Neural cell (in vitro differentiated cells): Measurements from ENCODE around the gene FLT1. TPM values are rescaled to one million over a fixed set of nuclear protein-coding genes. Genes with fewer than 3 reads are reported as not detected.

ENCODE experiments used
- H2AFZ ChIP-seq: fragments of 200-600, 300-800 bp; sonication (generic), shearing (Covaris generic); 2 replicates; pipeline ENCODE4 v1.6.0; 2014; ENCODE audit warnings: low read depth, mild to moderate bottlenecking, antibody characterized with exemption, low read length, moderate library complexity
- H3F3A ChIP-seq: fragments of 200-600 bp; shearing (Covaris generic); 2 replicates; pipeline ENCODE4 v1.6.1; 2016; ENCODE audit warnings: mild to moderate bottlenecking, moderate library complexity, mixed read lengths, antibody characterized with exemption, low read length; ENCODE audit not compliant: insufficient read depth, poor library complexity, severe bottlenecking
- H3K27ac ChIP-seq: fragments of 200-600, 300-800 bp; sonication (generic), shearing (Covaris generic); 2 replicates; pipeline ENCODE4 v1.5.1; 2014; ENCODE audit warnings: mild to moderate bottlenecking, low read length, moderate library complexity
- H3K27me3 ChIP-seq: fragments of 300-800, 200-600 bp; sonication (generic), shearing (Covaris generic); 2 replicates; pipeline ENCODE4 v1.6.0; 2014; ENCODE audit warnings: mild to moderate bottlenecking, low read depth, low read length, moderate library complexity; ENCODE audit not compliant: insufficient read depth
- H3K36me3 ChIP-seq: fragments of 300-800, 200-600 bp; sonication (generic), shearing (Covaris generic); 2 replicates; pipeline ENCODE4 v1.5.1; 2014; ENCODE audit warnings: mild to moderate bottlenecking, antibody characterized with exemption, low read length, moderate library complexity; ENCODE audit not compliant: insufficient read depth
- H3K4me2 ChIP-seq: fragments of 300-800, 200-600 bp; sonication (generic), shearing (Covaris generic); 2 replicates; pipeline ENCODE4 v1.6.0; 2014; ENCODE audit warnings: mild to moderate bottlenecking, low read length
- H3K4me3 ChIP-seq: fragments of 300-800, 200-600 bp; sonication (generic), shearing (Covaris generic); 2 replicates; pipeline ENCODE4 v1.5.1; 2014; ENCODE audit warnings: mild to moderate bottlenecking, low read length, moderate library complexity
- H3K79me2 ChIP-seq: fragments of 200-600 bp; shearing (Covaris generic); replicated peaks from 2 replicates; pipeline ENCODE4 v1.6.0; 2014; ENCODE audit warnings: mild to moderate bottlenecking, low read length, moderate library complexity; ENCODE audit not compliant: insufficient read depth
- H3K9ac ChIP-seq: fragments of 300-800, 200-600 bp; sonication (generic), shearing (Covaris generic); 2 replicates; pipeline ENCODE4 v1.6.1; 2016; ENCODE audit warnings: mild to moderate bottlenecking, low read length, mixed read lengths
- H3K9me2 ChIP-seq: fragments of 200-600 bp; shearing (Covaris generic); 2 replicates; pipeline ENCODE4 v1.6.1; 2016; ENCODE audit warnings: mild to moderate bottlenecking, low read length, mixed read lengths; ENCODE audit not compliant: insufficient read depth
- H3K9me3 ChIP-seq: fragments of 200-600, 300-800 bp; sonication (generic), shearing (Covaris generic); 2 replicates; pipeline ENCODE4 v1.6.1; 2016; ENCODE audit warnings: mild to moderate bottlenecking, mixed run types, low read length, moderate library complexity, mixed read lengths
- H4K20me1 ChIP-seq: fragments of 200-600 bp; shearing (Covaris generic); 2 replicates; pipeline ENCODE4 v1.6.1; 2016; ENCODE audit warnings: mild to moderate bottlenecking, mixed run types; ENCODE audit not compliant: insufficient read depth
- EP300 ChIP-seq: fragments of 450-650 bp; conservative IDR thresholded peaks from 2 replicates; pipeline ENCODE4 v1.6.1; 2014; ENCODE audit warnings: antibody characterized with exemption, mild to moderate bottlenecking, moderate library complexity; ENCODE audit not compliant: poor library complexity, severe bottlenecking
- EZH2 ChIP-seq: fragments of 200-600, 300-800 bp; shearing (Covaris generic), sonication (generic); IDR thresholded peaks from 2 replicates; pipeline ENCODE4 v1.6.1; 2014; ENCODE audit warnings: antibody characterized with exemption, low read length, borderline replicate concordance, mild to moderate bottlenecking; ENCODE audit not compliant: insufficient read depth, poor library complexity, severe bottlenecking
- MXI1 ChIP-seq: fragments of 450-650 bp; conservative IDR thresholded peaks from 2 replicates; pipeline ENCODE4 v1.6.1; 2014; ENCODE audit warnings: antibody characterized with exemption, mild to moderate bottlenecking; ENCODE audit not compliant: poor library complexity, severe bottlenecking
- POLR2AphosphoS5 ChIP-seq: IDR thresholded peaks from 2 replicates; pipeline ENCODE4 v1.6.1; 2012
- RAD21 ChIP-seq: fragments of 450-650 bp; conservative IDR thresholded peaks from 2 replicates; pipeline ENCODE4 v1.6.1; 2014; ENCODE audit warnings: antibody characterized with exemption, mild to moderate bottlenecking, moderate library complexity
- SMC3 ChIP-seq: fragments of 450-650 bp; conservative IDR thresholded peaks from 2 replicates; pipeline ENCODE4 v1.6.1; 2014; ENCODE audit warnings: antibody characterized with exemption, mild to moderate bottlenecking, moderate library complexity; ENCODE audit not compliant: poor library complexity
- TAF1 ChIP-seq: IDR thresholded peaks from 2 replicates; pipeline ENCODE4 v1.6.1; 2012; ENCODE audit warnings: low read depth
- polyA plus RNA-seq: library from polyadenylated mRNA; depleted of rRNA; stranded (reverse); fragments of >200 nt; gene quantifications from 2 replicates; pipeline ENCODE4 v1.2.3, GENCODE V29; 2014
- TF ChIP-seq, protein P1 (sequence below): IDR thresholded peaks from 2 replicates; pipeline ENCODE4 v1.6.1; 2012; ENCODE audit warnings: borderline replicate concordance
- TF ChIP-seq, protein P2 (sequence below): fragments of 450-650 bp; IDR thresholded peaks from 2 replicates; pipeline ENCODE4 v1.5.1; 2014; ENCODE audit warnings: antibody characterized with exemption, mild to moderate bottlenecking, moderate library complexity; ENCODE audit not compliant: poor library complexity, severe bottlenecking

The FLT1 gene
- polyA plus RNA-seq, 1 donor from 2014 or later = not detected

DNA sequence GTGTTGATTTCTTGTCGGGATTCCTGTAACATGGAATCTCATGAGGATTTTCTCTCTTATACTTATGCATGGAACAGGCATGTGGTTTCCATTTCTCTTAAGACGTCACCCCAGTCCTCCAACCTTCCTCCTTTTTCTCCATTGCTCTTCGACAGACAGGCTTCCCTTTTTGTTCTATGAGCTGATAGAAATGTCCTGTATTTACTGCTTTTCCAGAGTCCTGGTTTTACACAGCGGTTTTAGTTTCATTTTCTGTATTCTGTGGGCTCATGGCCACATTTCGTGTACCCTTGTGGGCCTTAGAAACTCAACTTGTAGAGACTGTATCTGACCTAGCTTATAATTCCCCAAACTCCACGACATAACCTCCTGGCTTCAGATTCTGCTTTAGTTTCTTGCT lies 243.5 kb downstream of the FLT1 start:
- Histone ChIP-seq H3K36me3 (peaks cover 2% of the 10 kb centered on the region), H3K27me3 (no peaks in the 10 kb centered on the region), H3K9me3 (no peaks in the 10 kb centered on the region), H3K79me2 (no peaks in the 10 kb centered on the region), H3K9me2 (no peaks in the 10 kb centered on the region), H3K4me3 (no peak overlapping the region), H3K27ac (no peak overlapping the region), H2AFZ (no peak overlapping the region), H3F3A (no peaks in the 10 kb centered on the region), H3K4me2 (no peak overlapping the region), H3K9ac (no peak overlapping the region), H4K20me1 (no peaks in the 10 kb centered on the region)
- TF ChIP-seq, protein P1, sequence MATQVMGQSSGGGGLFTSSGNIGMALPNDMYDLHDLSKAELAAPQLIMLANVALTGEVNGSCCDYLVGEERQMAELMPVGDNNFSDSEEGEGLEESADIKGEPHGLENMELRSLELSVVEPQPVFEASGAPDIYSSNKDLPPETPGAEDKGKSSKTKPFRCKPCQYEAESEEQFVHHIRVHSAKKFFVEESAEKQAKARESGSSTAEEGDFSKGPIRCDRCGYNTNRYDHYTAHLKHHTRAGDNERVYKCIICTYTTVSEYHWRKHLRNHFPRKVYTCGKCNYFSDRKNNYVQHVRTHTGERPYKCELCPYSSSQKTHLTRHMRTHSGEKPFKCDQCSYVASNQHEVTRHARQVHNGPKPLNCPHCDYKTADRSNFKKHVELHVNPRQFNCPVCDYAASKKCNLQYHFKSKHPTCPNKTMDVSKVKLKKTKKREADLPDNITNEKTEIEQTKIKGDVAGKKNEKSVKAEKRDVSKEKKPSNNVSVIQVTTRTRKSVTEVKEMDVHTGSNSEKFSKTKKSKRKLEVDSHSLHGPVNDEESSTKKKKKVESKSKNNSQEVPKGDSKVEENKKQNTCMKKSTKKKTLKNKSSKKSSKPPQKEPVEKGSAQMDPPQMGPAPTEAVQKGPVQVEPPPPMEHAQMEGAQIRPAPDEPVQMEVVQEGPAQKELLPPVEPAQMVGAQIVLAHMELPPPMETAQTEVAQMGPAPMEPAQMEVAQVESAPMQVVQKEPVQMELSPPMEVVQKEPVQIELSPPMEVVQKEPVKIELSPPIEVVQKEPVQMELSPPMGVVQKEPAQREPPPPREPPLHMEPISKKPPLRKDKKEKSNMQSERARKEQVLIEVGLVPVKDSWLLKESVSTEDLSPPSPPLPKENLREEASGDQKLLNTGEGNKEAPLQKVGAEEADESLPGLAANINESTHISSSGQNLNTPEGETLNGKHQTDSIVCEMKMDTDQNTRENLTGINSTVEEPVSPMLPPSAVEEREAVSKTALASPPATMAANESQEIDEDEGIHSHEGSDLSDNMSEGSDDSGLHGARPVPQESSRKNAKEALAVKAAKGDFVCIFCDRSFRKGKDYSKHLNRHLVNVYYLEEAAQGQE = no peak
- no peak for TF ChIP-seq TAF1
- TF ChIP-seq POLR2AphosphoS5 = no peak
- no peak for TF ChIP-seq MXI1
- TF ChIP-seq RAD21 = no peak
- TF ChIP-seq, protein P2, sequence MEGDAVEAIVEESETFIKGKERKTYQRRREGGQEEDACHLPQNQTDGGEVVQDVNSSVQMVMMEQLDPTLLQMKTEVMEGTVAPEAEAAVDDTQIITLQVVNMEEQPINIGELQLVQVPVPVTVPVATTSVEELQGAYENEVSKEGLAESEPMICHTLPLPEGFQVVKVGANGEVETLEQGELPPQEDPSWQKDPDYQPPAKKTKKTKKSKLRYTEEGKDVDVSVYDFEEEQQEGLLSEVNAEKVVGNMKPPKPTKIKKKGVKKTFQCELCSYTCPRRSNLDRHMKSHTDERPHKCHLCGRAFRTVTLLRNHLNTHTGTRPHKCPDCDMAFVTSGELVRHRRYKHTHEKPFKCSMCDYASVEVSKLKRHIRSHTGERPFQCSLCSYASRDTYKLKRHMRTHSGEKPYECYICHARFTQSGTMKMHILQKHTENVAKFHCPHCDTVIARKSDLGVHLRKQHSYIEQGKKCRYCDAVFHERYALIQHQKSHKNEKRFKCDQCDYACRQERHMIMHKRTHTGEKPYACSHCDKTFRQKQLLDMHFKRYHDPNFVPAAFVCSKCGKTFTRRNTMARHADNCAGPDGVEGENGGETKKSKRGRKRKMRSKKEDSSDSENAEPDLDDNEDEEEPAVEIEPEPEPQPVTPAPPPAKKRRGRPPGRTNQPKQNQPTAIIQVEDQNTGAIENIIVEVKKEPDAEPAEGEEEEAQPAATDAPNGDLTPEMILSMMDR = no peak
- TF ChIP-seq SMC3 = no peak
- no peak for TF ChIP-seq EZH2

DNA sequence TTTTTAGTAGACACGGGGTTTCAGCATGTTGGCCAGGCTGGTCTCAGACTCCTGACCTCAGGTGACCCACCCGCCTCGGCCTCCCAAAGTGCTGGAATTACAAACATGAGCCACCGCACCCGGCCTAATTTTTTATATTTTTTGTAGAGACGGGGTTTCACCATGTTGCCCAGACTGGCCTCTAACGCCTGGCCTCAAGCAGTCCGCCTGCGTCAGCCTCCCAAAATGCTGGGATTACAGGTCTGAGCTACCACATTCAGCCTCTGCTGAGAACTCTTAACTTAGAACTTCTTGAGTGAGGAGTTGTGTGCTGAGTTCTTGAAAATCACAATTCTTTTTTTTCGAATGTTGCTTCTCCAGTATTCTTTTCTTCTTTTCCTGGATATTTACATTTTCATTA lies 244.4 kb downstream of the FLT1 start:
- H3K79me2 ChIP-seq = no peaks in the 10 kb centered on the region
- no peaks in the 10 kb centered on the region for H3K36me3 ChIP-seq
- no peak overlapping the region for H3K4me2 ChIP-seq
- H3K4me3 ChIP-seq = no peak overlapping the region
- no peaks in the 10 kb centered on the region for H4K20me1 ChIP-seq
- no peak for TF ChIP-seq RAD21
- no peak for TF ChIP-seq EP300
- TF ChIP-seq POLR2AphosphoS5 = no peak
- no peak for TF ChIP-seq TAF1
- TF ChIP-seq EZH2 = no peak
- H3F3A ChIP-seq = no peaks in the 10 kb centered on the region
- no peaks in the 10 kb centered on the region for H3K9me3 ChIP-seq
- no peak overlapping the region for H3K9ac ChIP-seq
- H3K27ac ChIP-seq = no peak overlapping the region
- no peaks in the 10 kb centered on the region for H3K9me2 ChIP-seq
- H3K27me3 ChIP-seq = no peaks in the 10 kb centered on the region
- H2AFZ ChIP-seq = no peak overlapping the region

Other genes starting within 250 kb of the FLT1 start
- 158 and 167 TPM in 2 replicates for gene POMP, start 164.0 kb upstream of the FLT1 start, polyA plus RNA-seq
- gene SLC46A3, start 223.8 kb upstream of the FLT1 start, polyA plus RNA-seq = 6.5 and 7.4 TPM in 2 replicates